Nephron (organoid): Measurements from ENCODE around the gene DNMT1.
"Not testable (repeated sequence)": the region's sequence is repeated elsewhere in the genome, so short reads cannot be mapped to it uniquely, and the experiment has no call there.

Experiments
- H3K27ac Mint-ChIP-seq, 3 experiments: 2 replicates each; pipeline ENCODE4 v1.8.0; 2020; ENCODE audit warnings: mixed read lengths in 3 of 3, mild to moderate bottlenecking in 2 of 3, moderate library complexity in 1 of 3
- H3K27me3 Mint-ChIP-seq: 2 replicates; pipeline ENCODE4 v1.8.0; 2021; ENCODE audit warnings: low read depth, mild to moderate bottlenecking, moderate library complexity, mixed read lengths
- H3K36me3 Mint-ChIP-seq: 2 replicates; pipeline ENCODE4 v1.8.0; 2020; ENCODE audit warnings: low read depth, mixed read lengths
- H3K4me1 Mint-ChIP-seq: 2 replicates; pipeline ENCODE4 v1.8.0; 2020; ENCODE audit warnings: mixed read lengths
- H3K4me3 Mint-ChIP-seq, 3 experiments: 2 replicates each; pipeline ENCODE4 v1.8.0; 2020; ENCODE audit warnings: mild to moderate bottlenecking in 3 of 3, mixed read lengths in 3 of 3, moderate library complexity in 2 of 3
- H3K9me3 Mint-ChIP-seq: 2 replicates; pipeline ENCODE4 v1.8.0; 2020; ENCODE audit warnings: mixed read lengths
- TF ChIP-seq, protein P1 (sequence below), 3 experiments: fragments of 200-600 bp; sonication (generic); IDR thresholded peaks; one replicate each; pipeline ENCODE4 v1.5.0; 2021; ENCODE audit warnings: antibody characterized with exemption in 3 of 3; ENCODE audit not compliant: unreplicated experiment in 3 of 3

Gene DNMT1

GRCh38 chr19:10184636-10185035 is 10.1 kb downstream of the DNMT1 start:
- TF ChIP-seq, protein P1, sequence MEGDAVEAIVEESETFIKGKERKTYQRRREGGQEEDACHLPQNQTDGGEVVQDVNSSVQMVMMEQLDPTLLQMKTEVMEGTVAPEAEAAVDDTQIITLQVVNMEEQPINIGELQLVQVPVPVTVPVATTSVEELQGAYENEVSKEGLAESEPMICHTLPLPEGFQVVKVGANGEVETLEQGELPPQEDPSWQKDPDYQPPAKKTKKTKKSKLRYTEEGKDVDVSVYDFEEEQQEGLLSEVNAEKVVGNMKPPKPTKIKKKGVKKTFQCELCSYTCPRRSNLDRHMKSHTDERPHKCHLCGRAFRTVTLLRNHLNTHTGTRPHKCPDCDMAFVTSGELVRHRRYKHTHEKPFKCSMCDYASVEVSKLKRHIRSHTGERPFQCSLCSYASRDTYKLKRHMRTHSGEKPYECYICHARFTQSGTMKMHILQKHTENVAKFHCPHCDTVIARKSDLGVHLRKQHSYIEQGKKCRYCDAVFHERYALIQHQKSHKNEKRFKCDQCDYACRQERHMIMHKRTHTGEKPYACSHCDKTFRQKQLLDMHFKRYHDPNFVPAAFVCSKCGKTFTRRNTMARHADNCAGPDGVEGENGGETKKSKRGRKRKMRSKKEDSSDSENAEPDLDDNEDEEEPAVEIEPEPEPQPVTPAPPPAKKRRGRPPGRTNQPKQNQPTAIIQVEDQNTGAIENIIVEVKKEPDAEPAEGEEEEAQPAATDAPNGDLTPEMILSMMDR (IDR thresholded peaks at IDR 0.05; ENCODE audit: unreplicated experiment in 3 of 3): no peak
- no peaks in the 10 kb centered on the region for H3K27me3 Mint-ChIP-seq
- H3K27ac Mint-ChIP-seq: no peak overlapping the region
- H3K4me3 Mint-ChIP-seq: no peak overlapping the region
- peaks cover 17% of the 10 kb centered on the region for H3K36me3 Mint-ChIP-seq
- H3K9me3 Mint-ChIP-seq: no peaks in the 10 kb centered on the region
- H3K4me1 Mint-ChIP-seq: peaks cover 7% of the 10 kb centered on the region

DNA sequence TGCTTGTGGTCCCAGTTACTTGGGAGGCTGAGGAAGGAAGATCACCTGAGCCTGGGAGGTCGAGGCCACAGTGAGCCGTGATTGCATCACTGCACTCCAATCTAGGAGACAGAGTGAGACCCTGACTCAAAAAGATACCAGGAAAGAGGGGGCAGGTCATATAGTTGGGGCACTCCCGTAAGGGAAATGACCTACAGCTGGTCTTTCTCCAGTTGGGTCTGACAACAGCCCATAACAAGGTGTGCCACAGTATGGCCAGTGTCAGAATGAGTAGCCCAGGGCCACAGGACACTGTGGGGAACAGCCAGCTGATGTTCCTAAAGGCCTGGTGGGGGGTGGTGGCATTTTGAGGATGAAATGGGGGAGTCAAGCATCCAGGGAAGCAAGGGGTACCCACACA is 10.8 kb downstream of the DNMT1 start:
- peaks cover 16% of the 10 kb centered on the region for H3K36me3 Mint-ChIP-seq

DNA sequence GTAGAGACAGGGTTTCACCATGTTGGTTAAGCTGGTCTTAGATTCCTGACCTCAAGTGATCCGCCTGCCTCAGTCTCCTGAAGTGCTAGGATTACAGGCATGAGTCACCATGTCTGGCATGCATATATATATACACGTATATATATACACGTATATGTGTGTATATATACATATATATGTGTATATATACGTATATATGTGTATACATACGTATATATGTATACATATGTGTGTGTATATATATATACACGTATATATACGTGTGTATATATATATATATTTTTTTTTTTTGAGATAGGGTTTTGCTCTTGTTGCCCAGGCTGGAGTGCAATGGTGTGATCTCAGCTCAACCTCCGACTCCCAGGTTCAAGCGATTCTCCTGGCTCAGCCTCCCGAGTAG is 11.9 kb downstream of the DNMT1 start:
- no peaks in the 10 kb centered on the region for H3K9me3 Mint-ChIP-seq
- peaks cover 16% of the 10 kb centered on the region for H3K36me3 Mint-ChIP-seq
- TF ChIP-seq, protein P1 (IDR thresholded peaks at IDR 0.05; ENCODE audit: unreplicated experiment in 3 of 3): no peak
- H3K27me3 Mint-ChIP-seq: no peaks in the 10 kb centered on the region
- peaks cover 6% of the 10 kb centered on the region for H3K4me1 Mint-ChIP-seq
- no peak overlapping the region for H3K4me3 Mint-ChIP-seq
- H3K27ac Mint-ChIP-seq: no peak overlapping the region

More for the DNA sequence above, 10.8 kb downstream of the DNMT1 start:
- no peak overlapping the region for H3K27ac Mint-ChIP-seq
- H3K27me3 Mint-ChIP-seq: no peaks in the 10 kb centered on the region
- no peak overlapping the region for H3K4me3 Mint-ChIP-seq
- TF ChIP-seq, protein P1 (IDR thresholded peaks at IDR 0.05; ENCODE audit: unreplicated experiment in 3 of 3): no peak
- H3K4me1 Mint-ChIP-seq: peaks cover 6% of the 10 kb centered on the region
- no peaks in the 10 kb centered on the region for H3K9me3 Mint-ChIP-seq

DNA sequence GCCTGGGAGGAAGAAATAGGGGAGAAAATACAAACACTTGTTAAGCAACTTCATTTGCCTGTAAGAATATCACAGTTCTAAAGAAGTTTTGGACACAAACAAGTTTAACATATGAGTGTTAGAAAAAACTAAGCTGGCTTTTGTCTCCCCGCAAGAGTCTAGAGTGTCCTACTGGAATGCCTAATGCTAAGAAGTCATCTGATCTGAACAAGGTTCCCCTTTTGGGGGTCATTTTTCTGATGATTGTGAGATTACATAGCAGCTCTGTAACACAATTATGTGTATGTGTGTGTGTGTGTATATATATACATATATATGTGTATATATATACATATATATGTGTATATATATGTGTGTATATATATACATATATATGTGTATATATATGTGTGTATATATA is 12.7 kb downstream of the DNMT1 start:
- Mint-ChIP-seq H3K4me3 (no peak overlapping the region), H3K9me3 (no peaks in the 10 kb centered on the region), H3K27me3 (no peaks in the 10 kb centered on the region), H3K27ac (no peak overlapping the region), H3K4me1 (peaks cover 4% of the 10 kb centered on the region), H3K36me3 (peaks cover 21% of the 10 kb centered on the region)
- TF ChIP-seq, protein P1 (IDR thresholded peaks at IDR 0.05; ENCODE audit: unreplicated experiment in 3 of 3): no peak

- H3K36me3 Mint-ChIP-seq: peaks cover 36% of the 10 kb centered on the region
- no peaks in the 10 kb centered on the region for H3K9me3 Mint-ChIP-seq
- TF ChIP-seq, protein P1 (IDR thresholded peaks at IDR 0.05; ENCODE audit: unreplicated experiment in 3 of 3): no peak
- H3K27ac Mint-ChIP-seq: no peak overlapping the region
- no peaks in the 10 kb centered on the region for H3K4me1 Mint-ChIP-seq
- H3K4me3 Mint-ChIP-seq: no peak overlapping the region
- H3K27me3 Mint-ChIP-seq: no peaks in the 10 kb centered on the region
Observed at GRCh38 chr19:10180459-10180858, 14.3 kb downstream of the DNMT1 start.

DNA sequence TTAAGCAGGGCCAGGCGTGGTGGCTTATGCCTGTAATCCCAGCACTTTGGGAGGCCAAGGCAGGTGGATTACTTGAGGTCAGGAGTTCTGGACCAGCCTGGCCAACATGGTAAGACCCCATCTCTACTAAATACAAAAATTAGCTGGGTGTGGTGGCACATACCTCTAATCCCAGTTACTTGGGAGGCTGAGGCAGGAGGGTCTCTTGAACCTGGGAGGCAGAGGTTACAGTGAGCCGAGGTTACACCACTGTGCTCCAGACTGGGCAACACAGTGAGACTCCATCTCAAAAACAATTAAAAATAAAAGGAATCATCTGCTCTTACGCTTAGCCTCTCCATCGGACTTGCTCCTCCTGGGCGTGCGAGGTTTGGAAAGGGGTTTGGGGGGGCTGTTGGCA is 14.7 kb downstream of the DNMT1 start:
- not testable (repeated sequence) for H3K27me3 Mint-ChIP-seq, H3K4me1 Mint-ChIP-seq, H3K9me3 Mint-ChIP-seq, H3K27ac Mint-ChIP-seq, H3K4me3 Mint-ChIP-seq
- peaks cover 40% of the 10 kb centered on the region for H3K36me3 Mint-ChIP-seq
